GM10266 (cell line): ENCODE measurements around the gene SRP68.

Experiments
- DNase-seq: peaks from one replicate; pipeline ENCODE4 v3.0.0; 2012; ENCODE audit errors: extremely low spot score
- CTCF ChIP-seq: IDR thresholded peaks from 2 replicates; pipeline ENCODE4 v1.5.1; 2012; ENCODE audit warnings: mild to moderate bottlenecking, low read depth; ENCODE audit not compliant: control insufficient read depth, insufficient read depth; ENCODE audit errors: missing control alignments

Gene SRP68

GRCh38 chr17:75998327-75998795 lies 74.0 kb downstream of the SRP68 start:
- TF ChIP-seq CTCF, result no peak
- no peak for DNase-seq

- DNase-seq, result peak; percentile 71
- TF ChIP-seq CTCF, result no peak
Observed at GRCh38 chr17:75996665-75997590, 75.4 kb downstream of the SRP68 start.

DNA sequence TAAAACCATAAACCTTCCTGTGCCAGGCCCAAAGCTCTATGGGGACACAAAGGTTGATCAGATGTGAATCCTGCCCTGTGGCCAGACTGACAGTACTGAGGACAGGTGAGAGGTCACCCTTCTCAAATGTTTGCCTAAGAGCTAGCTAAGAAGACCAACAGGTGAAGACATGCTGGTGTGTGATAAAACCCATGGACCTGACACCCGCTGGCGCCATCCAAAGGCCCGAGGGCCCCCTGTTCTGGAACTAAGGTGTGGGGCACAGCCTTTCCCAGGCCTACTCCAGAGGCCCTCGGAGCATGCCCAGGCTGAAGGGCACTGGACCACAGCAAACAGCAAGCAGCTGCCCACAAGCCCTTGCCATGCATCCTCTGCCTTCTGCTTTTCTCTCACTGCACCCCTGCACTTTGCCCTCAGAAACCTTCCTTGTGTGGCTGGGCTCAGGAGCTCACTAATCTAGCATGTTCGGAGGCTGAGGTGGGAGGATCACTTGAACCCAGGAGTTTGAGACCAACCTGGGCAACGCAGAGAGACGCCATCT lies 76.9 kb downstream of the SRP68 start:
- TF ChIP-seq CTCF, result no peak
- no peak for DNase-seq

- DNase-seq, result no peak
Observed at GRCh38 chr17:75994802-75995370, 77.4 kb downstream of the SRP68 start.

DNA sequence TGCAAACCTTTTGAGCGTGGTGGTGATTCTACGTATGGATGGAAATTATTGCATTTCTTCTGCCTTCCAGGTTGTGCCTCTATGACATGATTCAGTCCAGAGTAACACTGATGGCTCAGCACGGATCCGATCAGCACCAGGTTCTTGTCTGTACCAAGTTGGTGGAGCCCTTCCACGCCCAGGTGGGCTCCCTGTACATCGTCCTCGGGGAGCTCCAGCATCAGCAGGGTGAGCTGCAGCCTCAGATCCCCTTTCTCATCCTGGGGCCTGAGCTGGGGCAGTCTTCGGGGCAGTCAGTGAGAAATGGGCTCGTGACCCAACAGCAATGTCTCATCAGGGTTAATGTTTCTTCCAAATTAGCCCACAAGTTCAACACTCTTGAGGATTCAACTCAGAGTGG lies 80.9 kb downstream of the SRP68 start:
- TF ChIP-seq CTCF, result no peak
- DNase-seq, result no peak

More at GRCh38 chr17:75994802-75995370, 77.4 kb downstream of the SRP68 start:
- no peak for TF ChIP-seq CTCF
